Testis (tissue), 2 donors: ENCODE measurements around the gene PPP2R3C.
"Not testable (repeated sequence)": the region's sequence is repeated elsewhere in the genome, so short reads cannot be mapped to it uniquely, and the experiment has no call there.

Source experiments
- CTCF ChIP-seq, 3 experiments: fragments of 450-650 bp in 2 of 3; fragments of 200-600 bp in 1 of 3; sonication (generic) in 1 of 3; IDR thresholded peaks; one replicate each; pipeline ENCODE4 v1.5.1; 2016 to 2019; ENCODE audit warnings: antibody characterized with exemption in 3 of 3, mild to moderate bottlenecking in 2 of 3, moderate library complexity in 1 of 3
- POLR2A ChIP-seq: fragments of 450-650 bp; IDR thresholded peaks from one replicate; pipeline ENCODE4 v1.6.1; 2017; ENCODE audit warnings: antibody characterized with exemption, mild to moderate bottlenecking, moderate library complexity

GRCh38 chr14:35065731-35066130, 56.1 kb downstream of the PPP2R3C start:
- not testable (repeated sequence) for TF ChIP-seq POLR2A; CTCF (IDR thresholded peaks at IDR 0.05)
